K562 (cell line): ENCODE measurements around the gene CARMIL1.

ENCODE experiments used
- EGR1 ChIP-seq: fragments of 450-650 bp; conservative IDR thresholded peaks from 2 replicates; pipeline ENCODE4 v1.6.1; 2017; ENCODE audit warnings: mild to moderate bottlenecking
- LARP7 ChIP-seq: fragments of 450-650 bp; IDR thresholded peaks from 2 replicates; pipeline ENCODE4 v1.6.1; 2016
- OTX1 ChIP-seq: fragments of 450-650 bp; formaldehyde crosslinking; IDR thresholded peaks from 2 replicates; pipeline ENCODE4 v1.4.0; 2022; ENCODE audit warnings: mild to moderate bottlenecking
- RCOR1 ChIP-seq, 2 experiments: IDR thresholded peaks; 2 replicates each; pipeline ENCODE4 v1.6.1; 2012; ENCODE audit warnings: low read depth in 2 of 2, low read length in 2 of 2, borderline replicate concordance in 1 of 2, improper control_type of control experiment in 1 of 2
- RFX5 ChIP-seq: IDR thresholded peaks from 2 replicates; pipeline ENCODE4 v1.6.1; 2011; ENCODE audit warnings: low read depth, mild to moderate bottlenecking, improper control_type of control experiment, low read length
- TEAD1 ChIP-seq, 2 experiments: fragments of 450-650 bp in 1 of 2; sonication (generic) in 1 of 2; formaldehyde crosslinking; IDR thresholded peaks; 2 replicates each; pipeline versions ENCODE4 v1.4.0 to v1.8.0; 2020 to 2022; ENCODE audit warnings: mild to moderate bottlenecking in 2 of 2, missing genetic modification reagents in 1 of 2
- YY1 ChIP-seq, 3 experiments: IDR thresholded peaks; 2 replicates each; pipeline ENCODE4 v1.6.1; 2011; ENCODE audit warnings: low read length in 2 of 3, mild to moderate bottlenecking in 2 of 3, moderate library complexity in 2 of 3, borderline replicate concordance in 1 of 3, control low read depth in 1 of 3, low read depth in 1 of 3; ENCODE audit not compliant: insufficient read depth in 3 of 3, insufficient replicate concordance in 2 of 3, control insufficient read depth in 1 of 3, insufficient read length in 1 of 3; ENCODE audit errors: extremely low read depth in 1 of 3
- ZNF174 ChIP-seq: fragments of 250-450 bp; sonication (Bioruptor Pico); IDR thresholded peaks from 2 replicates; pipeline ENCODE4 v1.4.0; 2020; ENCODE audit warnings: mild to moderate bottlenecking
- ZNF76 ChIP-seq: fragments of 250-450 bp; sonication (Bioruptor Pico); IDR thresholded peaks from 2 replicates; pipeline ENCODE4 v1.4.0; 2020; ENCODE audit warnings: mild to moderate bottlenecking, moderate library complexity, borderline replicate concordance
- TF ChIP-seq, protein P1 (sequence below): sonication (generic); formaldehyde crosslinking; IDR thresholded peaks from 2 replicates; pipeline ENCODE4 v1.8.0; 2022; ENCODE audit warnings: mild to moderate bottlenecking, missing genetic modification reagents
- TF ChIP-seq, protein P2 (sequence below): fragments of 250-450 bp; sonication (Bioruptor Pico); IDR thresholded peaks from 2 replicates; pipeline ENCODE4 v1.8.0; 2021; ENCODE audit warnings: moderate library complexity, mild to moderate bottlenecking, inconsistent platforms

GRCh38 chr6:25582101-25582500 is 302.9 kb downstream of the CARMIL1 start:
- TF ChIP-seq RFX5 (no peak), EGR1 (no peak), ZNF76 (no peak), YY1 (IDR thresholded peaks at IDR 0.05; ENCODE audit: borderline replicate concordance in 1 of 3, control insufficient read depth in 1 of 3, extremely low read depth in 1 of 3, insufficient read depth in 3 of 3, insufficient read length in 1 of 3, insufficient replicate concordance in 2 of 3, low read depth in 1 of 3, low read length in 2 of 3) (no peak), OTX1 (CRISPR knock-in tag) (no peak), RCOR1 (IDR thresholded peaks at IDR 0.05; ENCODE audit: borderline replicate concordance in 1 of 2, low read depth in 2 of 2, low read length in 2 of 2) (no peak), LARP7 (no peak), TEAD1 (CRISPR knock-in tag; IDR thresholded peaks at IDR 0.05) (no peak), ZNF174 (CRISPR knock-in tag) (no peak)
- TF ChIP-seq, protein P1, sequence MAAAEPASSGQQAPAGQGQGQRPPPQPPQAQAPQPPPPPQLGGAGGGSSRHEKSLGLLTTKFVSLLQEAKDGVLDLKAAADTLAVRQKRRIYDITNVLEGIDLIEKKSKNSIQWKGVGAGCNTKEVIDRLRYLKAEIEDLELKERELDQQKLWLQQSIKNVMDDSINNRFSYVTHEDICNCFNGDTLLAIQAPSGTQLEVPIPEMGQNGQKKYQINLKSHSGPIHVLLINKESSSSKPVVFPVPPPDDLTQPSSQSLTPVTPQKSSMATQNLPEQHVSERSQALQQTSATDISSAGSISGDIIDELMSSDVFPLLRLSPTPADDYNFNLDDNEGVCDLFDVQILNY: no peak
- TF ChIP-seq, protein P2, sequence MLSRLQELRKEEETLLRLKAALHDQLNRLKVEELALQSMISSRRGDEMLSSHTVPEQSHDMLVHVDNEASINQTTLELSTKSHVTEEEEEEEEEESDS (CRISPR knock-in tag): no peak
